Stimulated activated naive CD8-positive, alpha-beta T cell treated with anti-CD3 and anti-CD28 coated beads, Interleukin-15, amount 100 ng/mL, for 72 hours (primary cell): Measurements from ENCODE around the gene SRP9.
"Not testable (repeated sequence)": the region's sequence is repeated elsewhere in the genome, so short reads cannot be mapped to it uniquely, and the experiment has no call there.

Experiments
- ATAC-seq: fragments of 150-1000 bp; cut with Tn5 transposase; 2 replicates; pipeline ENCODE4 v1.10.0; 2021; ENCODE audit warnings: mild to moderate bottlenecking, moderate library complexity
- DNase-seq, 2 donors: peaks; one replicate each; pipeline ENCODE4 v3.0.0; 2021 to 2022
- H3K27ac Mint-ChIP-seq, 2 donors: one replicate each; pipeline ENCODE4 v1.8.0; 2022; ENCODE audit warnings: mild to moderate bottlenecking in 2 of 2, mixed read lengths in 2 of 2, moderate library complexity in 2 of 2
- H3K27me3 Mint-ChIP-seq: one replicate; pipeline ENCODE4 v1.8.0; 2022; ENCODE audit warnings: mixed read lengths
- H3K4me1 Mint-ChIP-seq: one replicate; pipeline ENCODE4 v1.8.0; 2022; ENCODE audit warnings: mild to moderate bottlenecking, mixed read lengths
- H3K4me3 Mint-ChIP-seq, 2 donors: one replicate each; pipeline ENCODE4 v1.8.0; 2022; ENCODE audit warnings: mild to moderate bottlenecking in 2 of 2, mixed read lengths in 2 of 2, moderate library complexity in 1 of 2
- H3K9me3 Mint-ChIP-seq, 2 donors: one replicate each; pipeline ENCODE4 v1.8.0; 2022; ENCODE audit warnings: mixed read lengths in 2 of 2

SRP9 gene

GRCh38 chr1:225834417-225835329 is 57.0 kb downstream of the SRP9 start:
- no peak for ATAC-seq
- Mint-ChIP-seq H3K9me3 (no peaks in the 10 kb centered on the region), H3K27ac (no peak overlapping the region), H3K4me1 (peaks cover 5% of the 10 kb centered on the region), H3K27me3 (no peaks in the 10 kb centered on the region), H3K4me3 (no peak overlapping the region)
- DNase-seq: no peak

- peak overlapping the region; percentile 42 to 63 for H3K27ac Mint-ChIP-seq
- no peak for ATAC-seq
- no peak for DNase-seq
- peaks cover 11% of the 10 kb centered on the region for H3K4me1 Mint-ChIP-seq
- no peaks in the 10 kb centered on the region for H3K27me3 Mint-ChIP-seq
- H3K4me3 Mint-ChIP-seq: no peak overlapping the region
- H3K9me3 Mint-ChIP-seq: no peaks in the 10 kb centered on the region
These were observed 58.2 kb downstream of the SRP9 start for GRCh38 chr1:225835856-225836255.

- not testable (repeated sequence) for H3K27ac Mint-ChIP-seq
These were observed 58.7 kb downstream of the SRP9 start for GRCh38 chr1:225836296-225836695.

DNA sequence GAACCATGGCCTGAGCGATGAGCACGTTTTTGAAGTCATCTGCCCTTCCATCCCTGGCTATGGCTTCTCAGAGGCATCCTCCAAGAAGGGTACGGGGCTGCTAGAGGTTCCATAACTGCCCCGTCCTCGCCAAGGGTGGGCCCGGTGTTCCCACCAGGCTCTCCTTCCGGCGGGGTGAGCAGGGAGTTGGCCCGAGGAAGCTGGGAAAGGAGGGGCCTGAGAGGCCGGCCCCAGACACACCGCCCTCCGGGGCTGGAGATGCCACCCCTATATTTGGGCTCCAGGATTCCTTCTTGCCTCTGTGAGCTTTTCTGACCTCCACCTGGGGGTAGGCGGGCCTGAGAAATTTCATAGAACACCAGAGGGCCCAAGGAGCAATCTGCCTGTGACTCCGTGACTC is 61.2 kb downstream of the SRP9 start:
- ATAC-seq: no peak
- H3K27me3 Mint-ChIP-seq: no peaks in the 10 kb centered on the region
- H3K4me3 Mint-ChIP-seq: no peak overlapping the region
- no peak for DNase-seq
- no peaks in the 10 kb centered on the region for H3K9me3 Mint-ChIP-seq
- H3K27ac Mint-ChIP-seq: no peak overlapping the region
- peaks cover 20% of the 10 kb centered on the region for H3K4me1 Mint-ChIP-seq

More at GRCh38 chr1:225836296-225836695, 58.7 kb downstream of the SRP9 start:
- Mint-ChIP-seq H3K4me3 (peak overlapping the region in 1 of 2 donors; percentile 24), H3K4me1 (peaks cover 11% of the 10 kb centered on the region)
- not testable (repeated sequence) for DNase-seq, H3K9me3 Mint-ChIP-seq, ATAC-seq, H3K27me3 Mint-ChIP-seq
